Parathyroid adenoma (tissue), 2 donors: ENCODE data around the gene PXDN.
"Not testable (repeated sequence)": the region's sequence is repeated elsewhere in the genome, so short reads cannot be mapped to it uniquely, and the experiment has no call there.

ENCODE experiments used
- H2AFZ ChIP-seq: fragments of 300-600 bp; sonication (generic); one replicate; pipeline ENCODE4 v1.7.0; 2017; ENCODE audit warnings: antibody characterized with exemption, mild to moderate bottlenecking
- H3K27ac ChIP-seq: fragments of 300-600 bp; sonication (generic); one replicate; pipeline ENCODE4 v1.7.0; 2017
- H3K27me3 ChIP-seq: fragments of 300-600 bp; sonication (generic); one replicate; pipeline ENCODE4 v1.7.0; 2017; ENCODE audit warnings: low read length; ENCODE audit not compliant: control insufficient read depth, insufficient read depth
- H3K36me3 ChIP-seq: fragments of 300-600 bp; sonication (generic); one replicate; pipeline ENCODE4 v1.7.0; 2017; ENCODE audit warnings: low read length; ENCODE audit not compliant: control insufficient read depth, insufficient read depth
- H3K4me1 ChIP-seq: fragments of 300-600 bp; sonication (generic); one replicate; pipeline ENCODE4 v1.7.0; 2017; ENCODE audit warnings: control low read depth
- H3K4me2 ChIP-seq: fragments of 300-600 bp; sonication (generic); one replicate; pipeline ENCODE4 v1.7.0; 2017; ENCODE audit warnings: low read length
- H3K4me3 ChIP-seq: fragments of 300-600 bp; sonication (generic); one replicate; pipeline ENCODE4 v1.7.0; 2017; ENCODE audit warnings: low read depth, low read length
- H3K79me2 ChIP-seq: fragments of 300-600 bp; sonication (generic); one replicate; pipeline ENCODE4 v1.7.0; 2017; ENCODE audit warnings: control low read depth
- H3K9ac ChIP-seq: fragments of 300-600 bp; sonication (generic); one replicate; pipeline ENCODE4 v1.7.0; 2017; ENCODE audit warnings: mild to moderate bottlenecking
- H3K9me3 ChIP-seq: fragments of 300-600 bp; sonication (generic); one replicate; pipeline ENCODE4 v1.7.0; 2017; ENCODE audit warnings: low read length; ENCODE audit not compliant: control insufficient read depth
- TF ChIP-seq, protein P1 (sequence below): fragments of 300-600 bp; sonication (generic); IDR thresholded peaks from one replicate; pipeline ENCODE4 v1.7.0; 2017; ENCODE audit warnings: antibody characterized with exemption, mild to moderate bottlenecking
- donor health status: primary hyperparathyroidism.

PXDN gene

DNA sequence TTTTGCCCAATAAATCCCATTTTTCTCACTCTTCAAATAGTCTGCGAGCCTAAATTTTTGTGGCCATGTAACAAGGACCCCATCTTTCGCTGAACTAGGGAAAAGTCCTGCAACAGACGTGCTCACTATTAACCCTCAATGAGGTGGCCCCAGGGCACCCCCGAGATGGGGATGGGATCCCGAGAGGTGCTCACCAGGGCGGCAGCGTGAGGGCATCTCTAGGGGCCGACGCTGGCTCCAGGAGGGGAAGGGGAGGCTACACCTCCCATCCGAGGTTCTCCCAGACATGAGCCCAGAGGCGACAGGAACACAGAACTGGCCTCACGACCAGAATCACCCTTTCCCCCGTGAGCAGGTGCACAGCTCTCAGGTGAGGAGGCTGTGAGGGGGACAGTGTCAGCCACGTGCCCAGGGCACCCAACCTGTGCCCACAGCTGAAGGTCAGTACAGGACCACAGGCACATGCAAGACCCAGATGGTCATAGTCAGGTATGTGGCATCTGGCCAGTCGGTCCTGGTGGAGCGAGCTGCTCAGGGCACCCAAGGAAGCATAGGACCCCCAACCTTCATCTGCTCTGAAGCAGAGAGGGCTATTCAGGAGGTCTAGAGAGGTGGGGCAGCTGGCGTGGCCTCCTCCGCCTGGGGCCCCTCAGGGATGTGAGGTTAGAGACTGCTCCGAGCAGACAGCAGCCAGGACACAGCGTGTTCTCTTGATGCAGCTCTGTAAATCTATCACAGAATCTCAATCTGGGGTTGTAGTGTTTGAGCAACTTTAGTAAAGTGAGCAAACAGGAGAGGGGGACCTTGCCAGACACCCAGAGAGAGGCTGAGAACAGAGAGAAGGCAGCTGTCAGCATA lies 62.8 kb downstream of the PXDN start:
- H2AFZ ChIP-seq: no peak overlapping the region
- no peaks in the 10 kb centered on the region for H3K9me3 ChIP-seq
- H3K79me2 ChIP-seq: no peaks in the 10 kb centered on the region
- no peak overlapping the region for H3K4me3 ChIP-seq
- no peak overlapping the region for H3K27ac ChIP-seq
- no peaks in the 10 kb centered on the region for H3K27me3 ChIP-seq
- H3K4me2 ChIP-seq: no peak overlapping the region
- no peak overlapping the region for H3K9ac ChIP-seq
- H3K36me3 ChIP-seq: no peaks in the 10 kb centered on the region
- H3K4me1 ChIP-seq: no peaks in the 10 kb centered on the region
- TF ChIP-seq, protein P1, sequence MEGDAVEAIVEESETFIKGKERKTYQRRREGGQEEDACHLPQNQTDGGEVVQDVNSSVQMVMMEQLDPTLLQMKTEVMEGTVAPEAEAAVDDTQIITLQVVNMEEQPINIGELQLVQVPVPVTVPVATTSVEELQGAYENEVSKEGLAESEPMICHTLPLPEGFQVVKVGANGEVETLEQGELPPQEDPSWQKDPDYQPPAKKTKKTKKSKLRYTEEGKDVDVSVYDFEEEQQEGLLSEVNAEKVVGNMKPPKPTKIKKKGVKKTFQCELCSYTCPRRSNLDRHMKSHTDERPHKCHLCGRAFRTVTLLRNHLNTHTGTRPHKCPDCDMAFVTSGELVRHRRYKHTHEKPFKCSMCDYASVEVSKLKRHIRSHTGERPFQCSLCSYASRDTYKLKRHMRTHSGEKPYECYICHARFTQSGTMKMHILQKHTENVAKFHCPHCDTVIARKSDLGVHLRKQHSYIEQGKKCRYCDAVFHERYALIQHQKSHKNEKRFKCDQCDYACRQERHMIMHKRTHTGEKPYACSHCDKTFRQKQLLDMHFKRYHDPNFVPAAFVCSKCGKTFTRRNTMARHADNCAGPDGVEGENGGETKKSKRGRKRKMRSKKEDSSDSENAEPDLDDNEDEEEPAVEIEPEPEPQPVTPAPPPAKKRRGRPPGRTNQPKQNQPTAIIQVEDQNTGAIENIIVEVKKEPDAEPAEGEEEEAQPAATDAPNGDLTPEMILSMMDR: no peak

DNA sequence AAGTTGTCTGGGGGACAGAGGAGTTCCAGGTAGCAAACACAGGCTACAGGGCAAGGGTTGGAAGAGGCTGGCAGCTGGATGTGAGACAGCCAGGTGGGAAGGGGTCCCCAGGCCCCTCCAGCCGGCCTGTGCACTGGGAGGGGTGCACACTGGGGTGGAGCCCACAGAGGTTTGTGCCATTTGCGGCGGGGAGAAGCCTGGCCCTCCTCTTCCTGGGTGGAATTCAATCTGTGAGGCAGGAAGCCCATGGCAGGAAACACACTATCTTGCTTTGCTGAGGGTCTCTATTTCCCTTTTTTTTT lies 63.3 kb downstream of the PXDN start:
- H3K9ac ChIP-seq: no peak overlapping the region
- H3K36me3 ChIP-seq: no peaks in the 10 kb centered on the region
- no peaks in the 10 kb centered on the region for H3K4me1 ChIP-seq
- no peak overlapping the region for H3K27ac ChIP-seq
- H3K27me3 ChIP-seq: no peaks in the 10 kb centered on the region
- no peak overlapping the region for H3K4me3 ChIP-seq
- no peaks in the 10 kb centered on the region for H3K9me3 ChIP-seq
- H3K79me2 ChIP-seq: no peaks in the 10 kb centered on the region
- no peak overlapping the region for H3K4me2 ChIP-seq
- H2AFZ ChIP-seq: no peak overlapping the region
- TF ChIP-seq, protein P1: no peak

DNA sequence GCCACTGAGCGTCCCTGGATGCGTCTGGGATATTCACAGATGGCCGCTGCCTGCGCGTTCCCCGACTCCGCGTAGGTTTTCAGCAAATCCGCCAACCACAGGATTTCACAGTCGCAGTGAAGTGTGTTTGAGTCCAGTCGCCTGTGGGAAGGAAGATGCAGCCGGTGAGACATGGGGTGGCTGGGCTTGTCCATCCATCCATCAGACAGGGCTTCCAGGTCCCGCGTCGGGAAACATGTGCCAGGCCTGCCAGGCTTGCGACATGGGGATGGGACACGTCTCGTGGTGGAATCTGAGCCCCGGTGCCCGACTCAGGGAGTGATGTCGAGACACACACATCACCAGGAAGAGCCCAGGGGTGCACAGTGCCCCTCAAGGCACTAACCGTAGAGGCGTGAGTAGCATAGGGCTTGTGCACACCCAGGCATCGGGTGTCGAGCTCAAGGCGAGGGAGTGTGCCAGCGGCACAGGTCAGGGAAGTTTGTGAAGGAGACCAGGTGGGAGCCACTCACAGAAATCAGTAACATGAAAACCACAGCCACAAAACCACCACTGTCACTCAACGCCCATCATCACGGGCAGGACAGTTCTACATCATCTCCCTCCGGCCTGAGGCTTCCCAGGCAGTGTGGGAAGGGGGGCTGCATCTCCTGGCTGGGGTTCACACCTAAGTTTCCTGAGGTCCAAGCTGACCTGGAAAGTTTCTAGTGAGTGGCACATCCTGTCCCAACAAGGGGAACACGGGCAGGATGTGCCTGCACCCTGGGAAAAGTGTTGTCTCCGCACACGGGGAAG lies 63.9 kb downstream of the PXDN start:
- no peaks in the 10 kb centered on the region for H3K4me1 ChIP-seq
- no peak overlapping the region for H3K4me3 ChIP-seq
- H3K9me3 ChIP-seq: no peaks in the 10 kb centered on the region
- TF ChIP-seq, protein P1: no peak
- no peak overlapping the region for H2AFZ ChIP-seq
- no peak overlapping the region for H3K9ac ChIP-seq
- no peaks in the 10 kb centered on the region for H3K79me2 ChIP-seq
- no peaks in the 10 kb centered on the region for H3K36me3 ChIP-seq
- no peak overlapping the region for H3K4me2 ChIP-seq
- H3K27me3 ChIP-seq: no peaks in the 10 kb centered on the region
- no peak overlapping the region for H3K27ac ChIP-seq

DNA sequence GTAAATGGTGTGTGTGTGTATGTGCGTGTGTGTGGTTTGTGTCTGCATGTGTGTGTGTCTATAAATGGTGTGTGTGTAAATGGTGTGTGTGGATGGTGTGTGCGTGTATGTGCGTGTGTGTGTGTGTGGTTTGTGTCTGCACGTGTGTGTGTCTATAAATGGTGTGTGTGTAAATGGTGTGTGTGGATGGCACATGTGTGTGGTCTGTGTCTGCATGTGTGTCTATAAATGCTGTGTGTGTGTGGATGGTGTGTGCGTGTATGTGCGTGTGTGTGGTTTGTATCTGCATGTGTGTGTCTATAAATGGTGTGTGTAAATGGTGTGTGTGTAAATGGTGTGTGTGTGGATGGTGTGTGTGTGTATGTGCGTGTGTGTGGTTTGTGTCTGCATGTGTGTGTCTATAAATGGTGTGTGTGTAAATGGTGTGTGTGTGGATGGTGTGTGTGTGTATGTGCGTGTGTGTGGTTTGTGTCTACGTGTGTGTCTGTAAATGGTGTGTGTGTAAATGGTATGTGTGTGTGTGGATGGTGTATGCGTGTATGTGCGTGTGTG lies 64.8 kb downstream of the PXDN start:
- not testable (repeated sequence) for H3K4me2 ChIP-seq, H3K4me1 ChIP-seq, H2AFZ ChIP-seq, H3K9me3 ChIP-seq, H3K27me3 ChIP-seq, H3K79me2 ChIP-seq, H3K9ac ChIP-seq, H3K4me3 ChIP-seq, H3K27ac ChIP-seq, H3K36me3 ChIP-seq

DNA sequence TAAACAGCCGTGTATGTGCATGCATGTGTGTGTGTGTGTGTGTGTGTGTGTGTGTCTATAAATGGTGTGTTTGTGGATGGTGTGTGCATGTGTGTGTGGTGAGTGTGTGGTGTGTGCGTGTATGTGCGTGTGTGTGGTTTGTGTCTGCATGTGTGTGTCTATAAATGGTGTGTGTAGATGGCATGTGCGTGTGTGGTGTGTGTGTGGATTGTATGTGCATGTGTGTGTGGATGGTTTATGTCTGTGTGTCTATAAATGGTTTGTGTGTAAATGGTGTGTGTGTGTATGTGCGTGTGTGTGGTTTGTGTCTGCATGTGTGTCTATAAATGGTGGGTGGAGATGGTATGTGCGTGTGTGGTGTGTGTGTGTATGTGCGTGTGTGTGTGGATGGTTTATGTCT lies 65.2 kb downstream of the PXDN start:
- H3K27ac ChIP-seq, H3K4me3 ChIP-seq, H3K9me3 ChIP-seq, H2AFZ ChIP-seq, H3K79me2 ChIP-seq, H3K4me1 ChIP-seq, H3K36me3 ChIP-seq, H3K4me2 ChIP-seq, H3K27me3 ChIP-seq, H3K9ac ChIP-seq: not testable (repeated sequence)
